IMR-90 (cell line): ENCODE data around the gene TACC3. TPM values are rescaled to one million over a fixed set of nuclear protein-coding genes. Genes with fewer than 3 reads are reported as not detected.

Experiments
- ATAC-seq: fragments of 200-7000 bp; cut with Tn5 transposase; 2 replicates; pipeline ENCODE4 v1.9.1; 2020; ENCODE audit warnings: low read depth, mild to moderate bottlenecking, moderate library complexity
- BruUV-seq: library from RNA; stranded (reverse); fragments of 400-500 nt; replicated peaks from 2 replicates; lab custom pipeline; 2021; lab: Mats Ljungman, UMichigan
- CTCF ChIA-PET: fragments of 300-600 bp; formaldehyde crosslinking; extraction: SDS; loops from one replicate; lab custom pipeline; 2021; ENCODE audit warnings: antibody characterized with exemption; lab: Yijun Ruan, JAX
- POLR2A ChIA-PET: fragments of 300-600 bp; sonication (Branson Sonifier 250); formaldehyde crosslinking; loops from one replicate; lab custom pipeline; 2022; ENCODE audit warnings: antibody characterized with exemption; ENCODE audit not compliant: unreplicated experiment; lab: Charles Lee
- DNase-seq: peaks from one replicate; pipeline ENCODE4 v3.0.0; 2013
- H2AFZ ChIP-seq: replicated peaks from 2 replicates; pipeline ENCODE3; 2013; ENCODE audit warnings: low read length, mild to moderate bottlenecking; ENCODE audit not compliant: poor library complexity
- H2AK5ac ChIP-seq: 2 replicates; pipeline ENCODE4 v1.6.1; 2013; ENCODE audit warnings: low read depth, low read length, inconsistent platforms
- H2AK9ac ChIP-seq: replicated peaks from 2 replicates; pipeline ENCODE3; 2013; ENCODE audit warnings: mild to moderate bottlenecking, low read depth, low read length, moderate library complexity; ENCODE audit not compliant: poor library complexity
- H2BK120ac ChIP-seq: 2 replicates; pipeline ENCODE4 v1.6.1; 2013; ENCODE audit warnings: low read depth, low read length, inconsistent platforms
- H2BK15ac ChIP-seq: 3 replicates; pipeline ENCODE4 v1.6.1; 2013; ENCODE audit warnings: low read depth, low read length, inconsistent platforms
- H2BK20ac ChIP-seq: 2 replicates; pipeline ENCODE4 v1.6.1; 2013; ENCODE audit warnings: low read depth, mild to moderate bottlenecking, inconsistent platforms, low read length, moderate library complexity
- H2BK5ac ChIP-seq: 2 replicates; pipeline ENCODE4 v1.6.1; 2013; ENCODE audit warnings: mild to moderate bottlenecking, low read depth, low read length, inconsistent platforms; ENCODE audit not compliant: poor library complexity, severe bottlenecking
- H3K14ac ChIP-seq: replicated peaks from 2 replicates; pipeline ENCODE4 v1.6.1; 2013; ENCODE audit warnings: low read depth, low read length, inconsistent platforms
- H3K18ac ChIP-seq: 2 replicates; pipeline ENCODE4 v1.6.1; 2013; ENCODE audit warnings: low read depth, low read length, control low read depth
- H3K23ac ChIP-seq: 2 replicates; pipeline ENCODE4 v1.6.1; 2013; ENCODE audit warnings: low read depth, low read length, inconsistent platforms
- H3K27ac ChIP-seq: 2 replicates; pipeline ENCODE4 v1.5.1; 2013; ENCODE audit warnings: mild to moderate bottlenecking, control low read depth, low read length; ENCODE audit not compliant: insufficient read depth
- H3K27me3 ChIP-seq: 2 replicates; pipeline ENCODE4 v1.6.1; 2013; ENCODE audit warnings: low read length; ENCODE audit not compliant: control insufficient read depth, insufficient read depth
- H3K36me3 ChIP-seq: 2 replicates; pipeline ENCODE4 v1.6.1; 2013; ENCODE audit warnings: low read length, mixed read lengths; ENCODE audit not compliant: control insufficient read depth, insufficient read depth
- H3K4ac ChIP-seq: 2 replicates; pipeline ENCODE4 v1.6.1; 2013; ENCODE audit warnings: low read depth, low read length, inconsistent platforms
- H3K4me1 ChIP-seq: 2 replicates; pipeline ENCODE4 v1.6.1; 2013; ENCODE audit warnings: low read length, mixed read lengths; ENCODE audit not compliant: control insufficient read depth, insufficient read depth
- H3K4me2 ChIP-seq: 2 replicates; pipeline ENCODE4 v1.6.1; 2013; ENCODE audit warnings: low read depth, mild to moderate bottlenecking, control low read depth, low read length, moderate library complexity
- H3K4me3 ChIP-seq: 2 replicates; pipeline ENCODE4 v1.5.1; 2013; ENCODE audit warnings: low read depth, mild to moderate bottlenecking, control low read depth, low read length, moderate library complexity; ENCODE audit not compliant: insufficient read depth
- H3K56ac ChIP-seq: 2 replicates; pipeline ENCODE4 v1.6.1; 2013; ENCODE audit warnings: low read length, inconsistent platforms; ENCODE audit not compliant: insufficient read depth; ENCODE audit errors: extremely low read depth
- H3K79me1 ChIP-seq, 2 experiments: 2 replicates each; pipeline ENCODE4 v1.6.1; 2013; ENCODE audit warnings: low read length in 2 of 2, inconsistent platforms in 1 of 2, low read depth in 1 of 2
- H3K9ac ChIP-seq: 2 replicates; pipeline ENCODE4 v1.6.1; 2013; ENCODE audit warnings: low read depth, low read length, control low read depth
- H3K9me1 ChIP-seq: 2 replicates; pipeline ENCODE4 v1.6.1; 2013; ENCODE audit warnings: low read length, inconsistent platforms; ENCODE audit not compliant: insufficient read depth
- H3K9me3 ChIP-seq: 2 replicates; pipeline ENCODE4 v1.6.1; 2013; ENCODE audit warnings: low read length; ENCODE audit not compliant: control insufficient read depth, insufficient read depth
- H4K20me1 ChIP-seq: 2 replicates; pipeline ENCODE4 v1.6.1; 2013; ENCODE audit warnings: low read length, inconsistent platforms; ENCODE audit not compliant: insufficient read depth
- H4K5ac ChIP-seq: 2 replicates; pipeline ENCODE4 v1.6.1; 2013; ENCODE audit warnings: mild to moderate bottlenecking, low read depth, low read length, control low read depth
- H4K8ac ChIP-seq, 2 experiments: 2 replicates each; pipeline ENCODE4 v1.6.1; 2013; ENCODE audit warnings: low read depth in 2 of 2, low read length in 2 of 2, control low read depth in 1 of 2, inconsistent platforms in 1 of 2
- H4K91ac ChIP-seq: 2 replicates; pipeline ENCODE4 v1.6.1; 2013; ENCODE audit warnings: low read depth, low read length, inconsistent platforms; ENCODE audit not compliant: insufficient read depth
- BHLHE40 ChIP-seq: fragments of 150-350 bp; IDR thresholded peaks from 2 replicates; pipeline ENCODE4 v1.6.1; 2016; ENCODE audit warnings: mild to moderate bottlenecking, low read depth, low read length
- CHD1 ChIP-seq: IDR thresholded peaks from 2 replicates; pipeline ENCODE4 v1.6.1; 2012; ENCODE audit warnings: low read depth, low read length, improper control_type of control experiment
- FOS ChIP-seq: fragments of 150-350 bp; IDR thresholded peaks from 2 replicates; pipeline ENCODE4 v1.6.1; 2016; ENCODE audit warnings: low read depth, low read length
- MAZ ChIP-seq: IDR thresholded peaks from 2 replicates; pipeline ENCODE4 v1.6.1; 2012; ENCODE audit warnings: low read depth, mild to moderate bottlenecking, low read length, improper control_type of control experiment, moderate library complexity, borderline replicate concordance
- MXI1 ChIP-seq: IDR thresholded peaks from 2 replicates; pipeline ENCODE4 v1.6.1; 2012; ENCODE audit warnings: low read depth, mild to moderate bottlenecking, low read length, moderate library complexity, borderline replicate concordance
- NFE2L2 ChIP-seq: fragments of 150-350 bp; IDR thresholded peaks from 2 replicates; pipeline ENCODE4 v1.6.1; 2016; ENCODE audit warnings: low read depth, mild to moderate bottlenecking, low read length
- RAD21 ChIP-seq: IDR thresholded peaks from 2 replicates; pipeline ENCODE4 v1.6.1; 2012; ENCODE audit warnings: low read length, improper control_type of control experiment
- RCOR1 ChIP-seq: IDR thresholded peaks from 2 replicates; pipeline ENCODE4 v1.6.1; 2012; ENCODE audit warnings: mild to moderate bottlenecking, low read length, improper control_type of control experiment; ENCODE audit not compliant: insufficient replicate concordance
- RFX5 ChIP-seq: IDR thresholded peaks from 2 replicates; pipeline ENCODE4 v1.8.0; 2012; ENCODE audit warnings: low read depth, mild to moderate bottlenecking, low read length, moderate library complexity
- SMC3 ChIP-seq: fragments of 150-350 bp; IDR thresholded peaks from 2 replicates; pipeline ENCODE4 v1.6.1; 2016; ENCODE audit warnings: low read depth, mild to moderate bottlenecking, antibody characterized with exemption, low read length, moderate library complexity
- WGBS, 2 experiments: methylation state at CpG; one replicate each; pipeline versions ENCODE4 v1.1.5 to v1.1.7; 2013; ENCODE audit warnings: missing lambda C conversion rate in 2 of 2; ENCODE audit not compliant: insufficient read length in 1 of 2; ENCODE audit errors: extremely low coverage in 2 of 2; 5-methylcytosine and 5-hydroxymethylcytosine counted together
- dilution Hi-C: fragments of 300-500 bp; cut with HindIII; formaldehyde crosslinking; loops from one replicate; pipeline ENCODE4 v1.14.3; 2018; ENCODE audit warnings: low sequenced_read_pairs; ENCODE audit not compliant: unreplicated experiment
- in situ Hi-C: fragments of 300-500 bp; cut with MboI; formaldehyde crosslinking; loops from 3 replicates; pipeline ENCODE4 v1.14.3; 2019; ENCODE audit warnings: low sequenced_read_pairs, inconsistent platforms, mixed read lengths
- intact Hi-C: fragments of 100-400 bp; cut with micrococcal nuclease; formaldehyde crosslinking; loops from 2 replicates; pipeline ENCODE4 v1.10.0; 2022
- polyA plus RNA-seq, 3 experiments: library from polyadenylated mRNA; depleted of rRNA; stranded (reverse); fragments of >200 nt; gene quantifications; 2 replicates each; pipeline ENCODE4 v1.2.3, GENCODE V29; 2012; ENCODE audit warnings: low replicate concordance in 1 of 3
- total RNA-seq: library from RNA; depleted of rRNA; stranded (reverse); fragments of >200 nt; gene quantifications from 2 replicates; pipeline ENCODE4 v1.2.3, GENCODE V29; 2012
- TF ChIP-seq, protein P1 (sequence below): fragments of 150-350 bp; IDR thresholded peaks from 2 replicates; pipeline ENCODE4 v1.6.1; 2017; ENCODE audit warnings: mild to moderate bottlenecking, antibody characterized with exemption, low read length, low read depth
- TF ChIP-seq, protein P2 (sequence below): conservative IDR thresholded peaks from 2 replicates; pipeline ENCODE4 v1.5.1; 2012; ENCODE audit warnings: mild to moderate bottlenecking, low read depth, low read length, improper control_type of control experiment

The TACC3 gene
- total and polyA plus RNA-seq, 2 of the 4 experiments (the other 2 are of a cell fraction) = 15.1 to 49.7 TPM

DNA sequence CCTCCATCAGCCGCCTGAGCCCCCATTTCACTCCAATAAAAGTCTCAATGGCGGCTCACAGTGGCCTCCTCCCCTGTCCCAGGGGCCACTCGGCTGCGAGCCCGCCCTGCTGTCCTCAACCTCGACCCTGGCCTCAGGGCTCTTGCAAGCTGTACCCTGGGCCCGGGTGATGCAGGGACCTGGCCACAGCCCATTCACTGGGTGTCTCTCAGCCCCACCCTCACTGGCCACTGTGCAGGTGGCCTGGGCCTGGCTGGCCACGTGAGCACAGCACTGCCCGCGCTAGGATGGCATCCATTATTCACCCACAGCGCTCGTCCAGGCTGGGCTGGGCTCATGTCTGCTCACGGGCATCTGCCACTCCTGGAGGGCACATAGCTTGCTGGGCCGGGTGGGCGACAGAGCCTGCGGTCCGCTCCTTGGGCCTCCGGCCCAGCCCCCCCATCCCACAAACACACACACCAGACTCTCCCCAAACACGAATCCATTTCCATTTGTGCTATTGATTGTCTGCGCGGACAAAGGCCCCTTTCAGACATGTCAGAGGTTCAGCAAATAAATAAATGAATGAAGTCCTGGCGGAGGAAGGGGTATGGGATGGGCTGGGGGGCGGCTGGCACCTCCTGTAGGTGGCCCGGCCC is 55.3 kb downstream of the TACC3 start:
- H3K79me1 ChIP-seq = no peaks in the 10 kb centered on the region
- dilution Hi-C loops = no loop called here
- peaks cover 2% of the 10 kb centered on the region; the same call in 1 of the 2 replicates for H3K27me3 ChIP-seq
- H3K4me2 ChIP-seq = no peak overlapping the region
- H4K20me1 ChIP-seq = no peaks in the 10 kb centered on the region
- no peak overlapping the region for H3K4ac ChIP-seq
- H2BK5ac ChIP-seq = no peak overlapping the region
- in situ Hi-C loops = no loop called here
- no peak overlapping the region for H3K18ac ChIP-seq
- ATAC-seq (no peak), DNase-seq (no peak)
- no peak overlapping the region for H2BK20ac ChIP-seq
- intact Hi-C loops = no loop called here
- H3K23ac ChIP-seq = no peak overlapping the region
- ChIA-PET CTCF (no interaction called here), POLR2A (no interaction called here)
- H2BK120ac ChIP-seq = no peak overlapping the region
- H4K8ac ChIP-seq = no peak overlapping the region
- no peak overlapping the region for H4K5ac ChIP-seq
- TF ChIP-seq, protein P1, sequence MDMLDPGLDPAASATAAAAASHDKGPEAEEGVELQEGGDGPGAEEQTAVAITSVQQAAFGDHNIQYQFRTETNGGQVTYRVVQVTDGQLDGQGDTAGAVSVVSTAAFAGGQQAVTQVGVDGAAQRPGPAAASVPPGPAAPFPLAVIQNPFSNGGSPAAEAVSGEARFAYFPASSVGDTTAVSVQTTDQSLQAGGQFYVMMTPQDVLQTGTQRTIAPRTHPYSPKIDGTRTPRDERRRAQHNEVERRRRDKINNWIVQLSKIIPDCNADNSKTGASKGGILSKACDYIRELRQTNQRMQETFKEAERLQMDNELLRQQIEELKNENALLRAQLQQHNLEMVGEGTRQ = no peak
- TF ChIP-seq, protein P2, sequence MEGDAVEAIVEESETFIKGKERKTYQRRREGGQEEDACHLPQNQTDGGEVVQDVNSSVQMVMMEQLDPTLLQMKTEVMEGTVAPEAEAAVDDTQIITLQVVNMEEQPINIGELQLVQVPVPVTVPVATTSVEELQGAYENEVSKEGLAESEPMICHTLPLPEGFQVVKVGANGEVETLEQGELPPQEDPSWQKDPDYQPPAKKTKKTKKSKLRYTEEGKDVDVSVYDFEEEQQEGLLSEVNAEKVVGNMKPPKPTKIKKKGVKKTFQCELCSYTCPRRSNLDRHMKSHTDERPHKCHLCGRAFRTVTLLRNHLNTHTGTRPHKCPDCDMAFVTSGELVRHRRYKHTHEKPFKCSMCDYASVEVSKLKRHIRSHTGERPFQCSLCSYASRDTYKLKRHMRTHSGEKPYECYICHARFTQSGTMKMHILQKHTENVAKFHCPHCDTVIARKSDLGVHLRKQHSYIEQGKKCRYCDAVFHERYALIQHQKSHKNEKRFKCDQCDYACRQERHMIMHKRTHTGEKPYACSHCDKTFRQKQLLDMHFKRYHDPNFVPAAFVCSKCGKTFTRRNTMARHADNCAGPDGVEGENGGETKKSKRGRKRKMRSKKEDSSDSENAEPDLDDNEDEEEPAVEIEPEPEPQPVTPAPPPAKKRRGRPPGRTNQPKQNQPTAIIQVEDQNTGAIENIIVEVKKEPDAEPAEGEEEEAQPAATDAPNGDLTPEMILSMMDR = no peak
- TF ChIP-seq MXI1 (no peak), BHLHE40 (no peak), FOS (no peak), MAZ (no peak), CHD1 (no peak), SMC3 (no peak), RAD21 (no peak), RFX5 (no peak), RCOR1 (no peak), NFE2L2 (no peak)
- H3K9ac ChIP-seq = no peak overlapping the region
- H2AK5ac ChIP-seq = no peak overlapping the region
- no peak overlapping the region for H2AFZ ChIP-seq
- no peak overlapping the region for H3K4me3 ChIP-seq
- WGBS, 2 experiments = 91% methylated on average over 10 of the region's 24 CpGs; no CpG with 5 or more reads in 1 of the 2 experiments
- H3K27ac ChIP-seq = no peak overlapping the region
- BruUV-seq = no TSS peak
- H4K91ac ChIP-seq = no peak overlapping the region
- H3K14ac ChIP-seq = no peak overlapping the region
- H3K36me3 ChIP-seq = no peaks in the 10 kb centered on the region
- no peaks in the 10 kb centered on the region for H3K9me3 ChIP-seq
- no peak overlapping the region for H2AK9ac ChIP-seq
- H3K56ac ChIP-seq = no peak overlapping the region
- peaks cover 6% of the 10 kb centered on the region; the same call in 1 of the 2 replicates for H3K4me1 ChIP-seq
- H3K9me1 ChIP-seq = no peaks in the 10 kb centered on the region
- H2BK15ac ChIP-seq = no peak overlapping the region
